HepG2 (cell line): ENCODE measurements around the gene BRCA1. TPM values are rescaled to one million over a fixed set of nuclear protein-coding genes. Genes with fewer than 3 reads are reported as not detected.

Source experiments
- ATM ChIP-seq: fragments of 450-650 bp; IDR thresholded peaks from 2 replicates; pipeline ENCODE4 v1.7.1; 2017; ENCODE audit warnings: mild to moderate bottlenecking, borderline replicate concordance
- CENPT ChIP-seq: sonication (generic); formaldehyde crosslinking; IDR thresholded peaks from 2 replicates; pipeline ENCODE4 v1.8.0; 2022; ENCODE audit warnings: low read depth, mild to moderate bottlenecking, moderate library complexity, missing genetic modification reagents
- GLI4 ChIP-seq: sonication (generic); formaldehyde crosslinking; IDR thresholded peaks from 2 replicates; pipeline ENCODE4 v1.5.1; 2020; ENCODE audit warnings: missing genetic modification reagents, mild to moderate bottlenecking, moderate library complexity, borderline replicate concordance
- JUN ChIP-seq: sonication (generic); formaldehyde crosslinking; IDR thresholded peaks from 2 replicates; pipeline ENCODE4 v1.4.0; 2020; ENCODE audit warnings: mild to moderate bottlenecking, missing genetic modification reagents
- NRL ChIP-seq: sonication (generic); formaldehyde crosslinking; IDR thresholded peaks from 2 replicates; pipeline ENCODE4 v1.5.0; 2020; ENCODE audit warnings: missing genetic modification reagents, mild to moderate bottlenecking, moderate library complexity, borderline replicate concordance
- POLR2A ChIP-seq, 2 experiments: IDR thresholded peaks; 2 replicates each; pipeline ENCODE4 v1.6.1; 2011; ENCODE audit warnings: low read depth in 2 of 2, low read length in 2 of 2, mild to moderate bottlenecking in 1 of 2, moderate library complexity in 1 of 2; ENCODE audit not compliant: insufficient read depth in 1 of 2
- TBX2 ChIP-seq: sonication (generic); formaldehyde crosslinking; IDR thresholded peaks from 2 replicates; pipeline ENCODE4 v1.5.0; 2020; ENCODE audit warnings: missing genetic modification reagents, mild to moderate bottlenecking, borderline replicate concordance
- ZBTB42 ChIP-seq: sonication (generic); formaldehyde crosslinking; IDR thresholded peaks from 2 replicates; pipeline ENCODE4 v1.5.0; 2020; ENCODE audit warnings: mild to moderate bottlenecking, missing genetic modification reagents
- ZNF121 ChIP-seq: sonication (generic); formaldehyde crosslinking; IDR thresholded peaks from 2 replicates; pipeline ENCODE4 v1.5.0; 2020; ENCODE audit warnings: mild to moderate bottlenecking, missing genetic modification reagents
- ZNF75D ChIP-seq: sonication (generic); formaldehyde crosslinking; IDR thresholded peaks from 2 replicates; pipeline ENCODE4 v1.8.1; 2023; ENCODE audit warnings: missing genetic modification reagents, mild to moderate bottlenecking, borderline replicate concordance
- ZNF781 ChIP-seq: sonication (generic); formaldehyde crosslinking; IDR thresholded peaks from 2 replicates; pipeline ENCODE4 v1.5.1; 2020; ENCODE audit warnings: borderline replicate concordance, mild to moderate bottlenecking, missing genetic modification reagents; ENCODE audit errors: not compliant biosample characterization
- polyA plus RNA-seq, 8 experiments: library from polyadenylated mRNA; depleted of rRNA in 3 of 8; stranded (reverse) in 7 of 8; unstranded in 1 of 8; fragments of >200 nt; fragmentation: Illumina TruSeq in 4 of 8; extraction: Trizol in 4 of 8; gene quantifications; 2 replicates each; pipeline versions ENCODE4 v1.2.1 to v1.2.3, GENCODE V29; 2011 to 2016; ENCODE audit warnings: low read depth in 4 of 8, missing spikeins in 1 of 8, mixed read lengths in 1 of 8; ENCODE audit not compliant: insufficient read depth in 1 of 8
- total RNA-seq, 5 experiments: library from RNA; depleted of rRNA; stranded (reverse); fragments of >200 nt; fragmentation: Illumina TruSeq; extraction: Trizol; gene quantifications; 2 replicates each; pipeline ENCODE4 v1.2.3, GENCODE V29; 2016; ENCODE audit warnings: low read depth in 1 of 5
- TF ChIP-seq, protein P1 (sequence below): sonication (generic); formaldehyde crosslinking; IDR thresholded peaks from 2 replicates; pipeline ENCODE4 v1.4.0; 2020; ENCODE audit warnings: mild to moderate bottlenecking, missing genetic modification reagents, borderline replicate concordance
- TF ChIP-seq, protein P2 (sequence below): IDR thresholded peaks from 2 replicates; pipeline ENCODE4 v1.6.1; 2016; ENCODE audit warnings: missing biosample characterization, missing genetic modification reagents, low read depth
- TF ChIP-seq, protein P3 (sequence below): sonication (generic); formaldehyde crosslinking; IDR thresholded peaks from 2 replicates; pipeline ENCODE4 v1.4.0; 2020; ENCODE audit warnings: missing genetic modification reagents
- TF ChIP-seq, protein P4 (sequence below): sonication (generic); formaldehyde crosslinking; IDR thresholded peaks from 2 replicates; pipeline ENCODE4 v1.9.0; 2021; ENCODE audit warnings: mild to moderate bottlenecking, missing genetic modification reagents
- TF ChIP-seq, protein P5 (sequence below): sonication (generic); formaldehyde crosslinking; IDR thresholded peaks from 2 replicates; pipeline ENCODE4 v1.5.1; 2020; ENCODE audit warnings: missing genetic modification reagents, mild to moderate bottlenecking, borderline replicate concordance

BRCA1 gene
- total and polyA plus RNA-seq, 2 of the 13 experiments (the other 11 are each of a cell fraction or from before 2014, with no cell fraction given) = 13.3 to 37.5 TPM

DNA sequence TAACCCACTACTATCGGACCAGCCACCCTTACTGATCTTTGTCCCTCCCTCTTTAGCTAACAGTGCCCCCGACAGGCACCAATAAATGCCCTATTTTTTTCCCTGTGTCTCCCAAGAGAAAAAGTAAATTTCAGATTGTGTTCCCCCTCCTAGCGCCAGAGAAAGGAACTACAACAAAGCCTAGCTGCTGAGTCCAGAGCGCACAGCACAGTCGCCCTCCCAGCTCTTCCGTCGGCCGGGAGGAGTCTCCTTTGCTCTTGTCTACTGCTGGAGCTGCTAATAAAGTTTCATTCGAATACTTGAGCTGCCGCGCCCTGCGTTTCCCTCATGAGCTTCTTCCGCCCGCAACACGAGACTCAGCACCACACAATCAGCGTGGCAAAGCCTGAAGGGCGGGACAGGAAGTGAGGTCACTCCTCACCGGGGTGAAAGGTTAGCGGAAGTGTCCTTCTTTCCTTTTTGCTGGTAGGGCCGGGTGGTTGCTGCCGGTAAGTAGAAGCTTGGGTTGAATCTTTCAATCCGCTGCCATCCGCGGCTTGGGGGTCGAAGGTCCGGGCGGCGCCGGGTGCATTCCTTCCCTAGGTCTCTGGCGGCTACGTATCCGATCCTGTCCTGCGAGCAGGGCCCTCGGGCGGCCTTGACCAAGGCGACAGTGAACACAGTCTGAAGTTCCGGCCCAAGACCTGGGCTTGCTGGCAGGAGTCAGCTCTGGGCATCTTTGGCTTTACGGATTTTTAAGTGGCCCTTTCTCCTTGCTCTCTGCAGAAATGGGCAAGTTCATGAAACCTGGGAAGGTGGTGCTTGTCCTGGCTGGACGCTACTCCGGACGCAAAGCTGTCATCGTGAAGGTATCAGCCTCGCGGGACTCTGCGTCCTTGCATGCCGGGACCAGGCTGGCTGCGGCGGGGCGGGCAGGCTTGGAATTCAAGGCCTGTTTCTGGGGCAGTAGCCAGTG lies 126.9 kb downstream of the BRCA1 start, which contains the start of gene RPL27 (continued):
- TF ChIP-seq, protein P1, sequence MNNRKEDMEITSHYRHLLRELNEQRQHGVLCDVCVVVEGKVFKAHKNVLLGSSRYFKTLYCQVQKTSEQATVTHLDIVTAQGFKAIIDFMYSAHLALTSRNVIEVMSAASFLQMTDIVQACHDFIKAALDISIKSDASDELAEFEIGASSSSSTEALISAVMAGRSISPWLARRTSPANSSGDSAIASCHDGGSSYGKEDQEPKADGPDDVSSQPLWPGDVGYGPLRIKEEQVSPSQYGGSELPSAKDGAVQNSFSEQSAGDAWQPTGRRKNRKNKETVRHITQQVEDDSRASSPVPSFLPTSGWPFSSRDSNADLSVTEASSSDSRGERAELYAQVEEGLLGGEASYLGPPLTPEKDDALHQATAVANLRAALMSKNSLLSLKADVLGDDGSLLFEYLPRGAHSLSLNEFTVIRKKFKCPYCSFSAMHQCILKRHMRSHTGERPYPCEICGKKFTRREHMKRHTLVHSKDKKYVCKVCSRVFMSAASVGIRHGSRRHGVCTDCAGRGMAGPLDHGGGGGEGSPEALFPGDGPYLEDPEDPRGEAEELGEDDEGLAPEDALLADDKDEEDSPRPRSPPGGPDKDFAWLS (CRISPR knock-in tag) = peak; percentile 88; the same call in 1 of the 2 replicates
- TF ChIP-seq, protein P2, sequence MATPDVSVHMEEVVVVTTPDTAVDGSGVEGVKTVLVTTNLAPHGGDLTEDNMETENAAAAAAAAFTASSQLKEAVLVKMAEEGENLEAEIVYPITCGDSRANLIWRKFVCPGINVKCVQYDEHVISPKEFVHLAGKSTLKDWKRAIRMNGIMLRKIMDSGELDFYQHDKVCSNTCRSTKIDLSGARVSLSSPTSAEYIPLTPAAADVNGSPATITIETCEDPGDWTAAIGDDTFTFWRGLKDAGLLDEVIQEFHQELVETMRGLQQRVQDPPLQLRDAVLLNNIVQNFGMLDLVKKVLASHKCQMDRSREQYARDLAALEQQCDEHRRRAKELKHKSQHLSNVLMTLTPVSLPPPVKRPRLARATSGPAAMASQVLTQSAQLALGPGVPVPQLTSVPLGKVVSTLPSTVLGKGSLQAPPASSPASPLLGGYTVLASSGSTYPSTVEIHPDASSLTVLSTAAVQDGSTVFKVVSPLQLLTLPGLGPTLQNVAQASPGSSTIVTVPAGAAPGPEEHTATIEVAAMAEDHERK (CRISPR knock-in tag) = peak; percentile 84
- TF ChIP-seq ZBTB42 (CRISPR knock-in tag) = no peak
- peak; percentile 99 for TF ChIP-seq NRL
- peak; percentile 93 to 98 for TF ChIP-seq POLR2A (IDR thresholded peaks at IDR 0.05; ENCODE audit: insufficient read depth in 1 of 2, low read depth in 2 of 2, low read length in 2 of 2)
- TF ChIP-seq ATM = no peak
- TF ChIP-seq JUN (CRISPR knock-in tag) = peak; percentile 94
- peak; percentile 52; the same call in 1 of the 2 replicates for TF ChIP-seq GLI4
- TF ChIP-seq, protein P3, sequence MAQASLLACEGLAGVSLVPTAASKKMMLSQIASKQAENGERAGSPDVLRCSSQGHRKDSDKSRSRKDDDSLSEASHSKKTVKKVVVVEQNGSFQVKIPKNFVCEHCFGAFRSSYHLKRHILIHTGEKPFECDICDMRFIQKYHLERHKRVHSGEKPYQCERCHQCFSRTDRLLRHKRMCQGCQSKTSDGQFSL (CRISPR knock-in tag) = no peak
- TF ChIP-seq TBX2 (CRISPR knock-in tag) = peak; percentile 95
- TF ChIP-seq, protein P4, sequence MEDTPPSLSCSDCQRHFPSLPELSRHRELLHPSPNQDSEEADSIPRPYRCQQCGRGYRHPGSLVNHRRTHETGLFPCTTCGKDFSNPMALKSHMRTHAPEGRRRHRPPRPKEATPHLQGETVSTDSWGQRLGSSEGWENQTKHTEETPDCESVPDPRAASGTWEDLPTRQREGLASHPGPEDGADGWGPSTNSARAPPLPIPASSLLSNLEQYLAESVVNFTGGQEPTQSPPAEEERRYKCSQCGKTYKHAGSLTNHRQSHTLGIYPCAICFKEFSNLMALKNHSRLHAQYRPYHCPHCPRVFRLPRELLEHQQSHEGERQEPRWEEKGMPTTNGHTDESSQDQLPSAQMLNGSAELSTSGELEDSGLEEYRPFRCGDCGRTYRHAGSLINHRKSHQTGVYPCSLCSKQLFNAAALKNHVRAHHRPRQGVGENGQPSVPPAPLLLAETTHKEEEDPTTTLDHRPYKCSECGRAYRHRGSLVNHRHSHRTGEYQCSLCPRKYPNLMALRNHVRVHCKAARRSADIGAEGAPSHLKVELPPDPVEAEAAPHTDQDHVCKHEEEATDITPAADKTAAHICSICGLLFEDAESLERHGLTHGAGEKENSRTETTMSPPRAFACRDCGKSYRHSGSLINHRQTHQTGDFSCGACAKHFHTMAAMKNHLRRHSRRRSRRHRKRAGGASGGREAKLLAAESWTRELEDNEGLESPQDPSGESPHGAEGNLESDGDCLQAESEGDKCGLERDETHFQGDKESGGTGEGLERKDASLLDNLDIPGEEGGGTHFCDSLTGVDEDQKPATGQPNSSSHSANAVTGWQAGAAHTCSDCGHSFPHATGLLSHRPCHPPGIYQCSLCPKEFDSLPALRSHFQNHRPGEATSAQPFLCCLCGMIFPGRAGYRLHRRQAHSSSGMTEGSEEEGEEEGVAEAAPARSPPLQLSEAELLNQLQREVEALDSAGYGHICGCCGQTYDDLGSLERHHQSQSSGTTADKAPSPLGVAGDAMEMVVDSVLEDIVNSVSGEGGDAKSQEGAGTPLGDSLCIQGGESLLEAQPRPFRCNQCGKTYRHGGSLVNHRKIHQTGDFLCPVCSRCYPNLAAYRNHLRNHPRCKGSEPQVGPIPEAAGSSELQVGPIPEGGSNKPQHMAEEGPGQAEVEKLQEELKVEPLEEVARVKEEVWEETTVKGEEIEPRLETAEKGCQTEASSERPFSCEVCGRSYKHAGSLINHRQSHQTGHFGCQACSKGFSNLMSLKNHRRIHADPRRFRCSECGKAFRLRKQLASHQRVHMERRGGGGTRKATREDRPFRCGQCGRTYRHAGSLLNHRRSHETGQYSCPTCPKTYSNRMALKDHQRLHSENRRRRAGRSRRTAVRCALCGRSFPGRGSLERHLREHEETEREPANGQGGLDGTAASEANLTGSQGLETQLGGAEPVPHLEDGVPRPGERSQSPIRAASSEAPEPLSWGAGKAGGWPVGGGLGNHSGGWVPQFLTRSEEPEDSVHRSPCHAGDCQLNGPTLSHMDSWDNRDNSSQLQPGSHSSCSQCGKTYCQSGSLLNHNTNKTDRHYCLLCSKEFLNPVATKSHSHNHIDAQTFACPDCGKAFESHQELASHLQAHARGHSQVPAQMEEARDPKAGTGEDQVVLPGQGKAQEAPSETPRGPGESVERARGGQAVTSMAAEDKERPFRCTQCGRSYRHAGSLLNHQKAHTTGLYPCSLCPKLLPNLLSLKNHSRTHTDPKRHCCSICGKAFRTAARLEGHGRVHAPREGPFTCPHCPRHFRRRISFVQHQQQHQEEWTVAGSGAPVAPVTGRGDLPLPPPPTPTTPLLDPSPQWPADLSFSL (CRISPR knock-in tag) = peak; percentile 64; the same call in 1 of the 2 replicates
- no peak for TF ChIP-seq ZNF75D (CRISPR knock-in tag)
- peak; percentile 96 for TF ChIP-seq ZNF781 (CRISPR knock-in tag)
- peak; percentile 47; the same call in 1 of the 2 replicates for TF ChIP-seq ZNF121 (CRISPR knock-in tag)
- TF ChIP-seq, protein P5, sequence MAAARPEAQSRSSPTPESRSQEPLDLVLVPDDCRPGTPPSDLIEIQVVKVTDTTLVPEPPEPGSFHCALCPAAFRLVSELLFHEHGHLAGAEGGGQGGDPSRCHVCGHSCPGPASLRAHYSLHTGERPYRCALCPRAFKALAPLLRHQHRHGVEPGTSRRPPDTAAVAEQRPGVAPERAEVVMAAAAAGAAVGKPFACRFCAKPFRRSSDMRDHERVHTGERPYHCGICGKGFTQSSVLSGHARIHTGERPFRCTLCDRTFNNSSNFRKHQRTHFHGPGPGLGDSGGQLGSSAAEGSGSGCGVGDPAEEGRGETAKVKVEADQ (CRISPR knock-in tag) = peak; percentile 73; the same call in 1 of the 2 replicates
- TF ChIP-seq CENPT (CRISPR knock-in tag) = peak; percentile 91
